SK-N-SH treated with all-trans-retinoic acid at 6 μM for 48 hours (cell line): Measurements from ENCODE around the gene CIBAR2.

Experiments
- ATAC-seq: fragments of 200-7000 bp; cut with Tn5 transposase; 3 replicates; pipeline ENCODE4 v1.9.1; 2020; ENCODE audit warnings: mild to moderate bottlenecking, moderate library complexity
- ARNTL ChIP-seq: fragments of 450-650 bp; formaldehyde crosslinking; IDR thresholded peaks from 2 replicates; pipeline ENCODE4 v1.5.0; 2020; ENCODE audit warnings: low read depth, mild to moderate bottlenecking, moderate library complexity, borderline replicate concordance
- BACH2 ChIP-seq: fragments of 250-450 bp; sonication (Bioruptor Pico); IDR thresholded peaks from 2 replicates; pipeline ENCODE4 v1.9.0; 2021; ENCODE audit warnings: mild to moderate bottlenecking, borderline replicate concordance
- CREB5 ChIP-seq: fragments of 250-450 bp; sonication (Bioruptor Pico); IDR thresholded peaks from 2 replicates; pipeline ENCODE4 v1.5.1; 2020; ENCODE audit warnings: low read depth, mild to moderate bottlenecking, moderate library complexity
- CSDC2 ChIP-seq: fragments of 250-450 bp; sonication (Bioruptor Pico); IDR thresholded peaks from 2 replicates; pipeline ENCODE4 v1.5.0; 2020; ENCODE audit warnings: mild to moderate bottlenecking, moderate library complexity
- ESRRG ChIP-seq: fragments of 250-450 bp; sonication (Bioruptor Pico); IDR thresholded peaks from 2 replicates; pipeline ENCODE4 v1.6.1; 2021; ENCODE audit warnings: mild to moderate bottlenecking
- GLIS3 ChIP-seq: fragments of 250-450 bp; sonication (Bioruptor Pico); IDR thresholded peaks from 2 replicates; pipeline ENCODE4 v1.5.0; 2020; ENCODE audit warnings: mild to moderate bottlenecking, moderate library complexity
- ISL1 ChIP-seq: fragments of 250-450 bp; sonication (Bioruptor Pico); IDR thresholded peaks from 2 replicates; pipeline ENCODE4 v2.1.2; 2022; ENCODE audit warnings: mild to moderate bottlenecking, moderate library complexity
- OSR1 ChIP-seq: fragments of 250-450 bp; sonication (Bioruptor Pico); IDR thresholded peaks from 2 replicates; pipeline ENCODE4 v1.8.0; 2022; ENCODE audit warnings: moderate library complexity, mild to moderate bottlenecking, inconsistent platforms
- PPARA ChIP-seq: fragments of 250-450 bp; sonication (Bioruptor Pico); IDR thresholded peaks from 2 replicates; pipeline ENCODE4 v1.5.0; 2020; ENCODE audit warnings: mild to moderate bottlenecking, borderline replicate concordance
- RARB ChIP-seq: fragments of 250-450 bp; sonication (Bioruptor Pico); IDR thresholded peaks from 2 replicates; pipeline ENCODE4 v1.8.0; 2021; ENCODE audit warnings: mild to moderate bottlenecking, moderate library complexity
- SNAI2 ChIP-seq: fragments of 250-450 bp; sonication (Bioruptor Pico); IDR thresholded peaks from 2 replicates; pipeline ENCODE4 v1.5.0; 2020; ENCODE audit warnings: mild to moderate bottlenecking, moderate library complexity
- TCF4 ChIP-seq: fragments of 250-450 bp; sonication (Bioruptor Pico); IDR thresholded peaks from 2 replicates; pipeline ENCODE4 v1.8.0; 2021; ENCODE audit warnings: mild to moderate bottlenecking, moderate library complexity, borderline replicate concordance
- TOX ChIP-seq: fragments of 250-450 bp; sonication (Bioruptor Pico); IDR thresholded peaks from 2 replicates; pipeline ENCODE4 v1.8.0; 2021; ENCODE audit warnings: mild to moderate bottlenecking, moderate library complexity, borderline replicate concordance
- ZFP3 ChIP-seq: fragments of 250-450 bp; sonication (Bioruptor Pico); IDR thresholded peaks from 2 replicates; pipeline ENCODE4 v1.5.0; 2020; ENCODE audit warnings: mild to moderate bottlenecking, moderate library complexity
- ZFP30 ChIP-seq: fragments of 450-650 bp; formaldehyde crosslinking; IDR thresholded peaks from 2 replicates; pipeline ENCODE4 v1.5.0; 2022; ENCODE audit warnings: mild to moderate bottlenecking, moderate library complexity
- ZNF70 ChIP-seq: fragments of 450-650 bp; formaldehyde crosslinking; IDR thresholded peaks from 2 replicates; pipeline ENCODE4 v1.5.0; 2020; ENCODE audit warnings: mild to moderate bottlenecking, moderate library complexity
- ZNF8 ChIP-seq: fragments of 450-650 bp; formaldehyde crosslinking; IDR thresholded peaks from 2 replicates; pipeline ENCODE4 v1.5.0; 2020; ENCODE audit warnings: mild to moderate bottlenecking, moderate library complexity
- TF ChIP-seq, protein P1 (sequence below): fragments of 250-450 bp; sonication (Bioruptor Pico); IDR thresholded peaks from 2 replicates; pipeline ENCODE4 v1.5.0; 2020; ENCODE audit warnings: mild to moderate bottlenecking, moderate library complexity
- TF ChIP-seq, protein P2 (sequence below): fragments of 250-450 bp; sonication (Bioruptor Pico); IDR thresholded peaks from 2 replicates; pipeline ENCODE4 v1.8.0; 2021; ENCODE audit warnings: low read depth, mild to moderate bottlenecking, moderate library complexity, borderline replicate concordance
- TF ChIP-seq, protein P3 (sequence below): fragments of 250-450 bp; sonication (Bioruptor Pico); IDR thresholded peaks from 2 replicates; pipeline ENCODE4 v1.8.0; 2020; ENCODE audit warnings: mild to moderate bottlenecking, moderate library complexity, borderline replicate concordance

CIBAR2 gene

DNA sequence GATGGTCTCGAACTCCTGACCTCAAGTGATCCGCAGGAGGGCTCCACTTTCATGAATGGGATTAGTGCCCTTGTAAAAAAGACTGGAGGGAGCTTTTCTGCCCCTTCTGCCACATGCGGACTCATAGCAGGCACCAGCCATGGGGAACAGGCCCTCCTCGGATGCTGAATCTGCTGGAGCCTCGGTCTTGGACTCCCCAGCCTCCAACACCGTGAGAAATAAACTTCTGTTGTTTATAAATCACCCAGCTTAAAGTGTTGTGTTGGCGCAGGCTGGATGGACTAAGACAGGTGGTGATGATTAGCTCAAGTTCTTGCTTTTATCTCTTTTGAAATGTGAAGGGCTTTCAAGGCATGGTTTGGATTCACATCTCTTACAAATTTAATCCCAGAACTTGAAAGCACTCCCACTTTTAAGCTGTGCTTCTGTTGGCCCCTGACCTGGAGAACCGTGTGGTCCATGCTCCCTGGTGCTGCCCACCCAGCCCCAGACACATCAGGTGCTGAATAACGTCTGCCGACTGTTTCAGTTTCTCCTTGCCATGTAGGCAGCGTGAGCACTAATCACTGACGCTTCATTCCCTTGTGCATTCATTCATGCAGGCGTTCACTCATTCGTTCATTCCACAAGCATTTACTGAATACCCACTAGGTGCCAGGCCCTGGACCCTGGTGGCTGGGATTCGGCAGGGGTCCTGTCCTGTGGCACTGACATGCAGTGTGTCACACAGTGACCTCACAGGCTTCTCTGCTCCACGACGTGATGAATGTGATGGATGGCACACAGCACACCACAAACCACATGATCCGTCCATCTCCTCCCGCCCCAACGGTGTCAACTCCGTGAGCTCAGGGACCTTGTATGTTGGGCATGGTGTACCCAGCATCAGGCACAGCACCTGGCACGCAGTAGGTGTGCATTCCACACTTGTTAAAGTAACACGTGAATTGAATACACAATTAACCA is 8.9 kb downstream of the CIBAR2 start (continued):
- no peak for TF ChIP-seq GLIS3 (CRISPR knock-in tag)
- TF ChIP-seq ISL1, result no peak
- TF ChIP-seq ZFP3 (CRISPR knock-in tag), result no peak
- TF ChIP-seq ESRRG (CRISPR knock-in tag), result no peak
- no peak for TF ChIP-seq TCF4
- TF ChIP-seq, protein P1, sequence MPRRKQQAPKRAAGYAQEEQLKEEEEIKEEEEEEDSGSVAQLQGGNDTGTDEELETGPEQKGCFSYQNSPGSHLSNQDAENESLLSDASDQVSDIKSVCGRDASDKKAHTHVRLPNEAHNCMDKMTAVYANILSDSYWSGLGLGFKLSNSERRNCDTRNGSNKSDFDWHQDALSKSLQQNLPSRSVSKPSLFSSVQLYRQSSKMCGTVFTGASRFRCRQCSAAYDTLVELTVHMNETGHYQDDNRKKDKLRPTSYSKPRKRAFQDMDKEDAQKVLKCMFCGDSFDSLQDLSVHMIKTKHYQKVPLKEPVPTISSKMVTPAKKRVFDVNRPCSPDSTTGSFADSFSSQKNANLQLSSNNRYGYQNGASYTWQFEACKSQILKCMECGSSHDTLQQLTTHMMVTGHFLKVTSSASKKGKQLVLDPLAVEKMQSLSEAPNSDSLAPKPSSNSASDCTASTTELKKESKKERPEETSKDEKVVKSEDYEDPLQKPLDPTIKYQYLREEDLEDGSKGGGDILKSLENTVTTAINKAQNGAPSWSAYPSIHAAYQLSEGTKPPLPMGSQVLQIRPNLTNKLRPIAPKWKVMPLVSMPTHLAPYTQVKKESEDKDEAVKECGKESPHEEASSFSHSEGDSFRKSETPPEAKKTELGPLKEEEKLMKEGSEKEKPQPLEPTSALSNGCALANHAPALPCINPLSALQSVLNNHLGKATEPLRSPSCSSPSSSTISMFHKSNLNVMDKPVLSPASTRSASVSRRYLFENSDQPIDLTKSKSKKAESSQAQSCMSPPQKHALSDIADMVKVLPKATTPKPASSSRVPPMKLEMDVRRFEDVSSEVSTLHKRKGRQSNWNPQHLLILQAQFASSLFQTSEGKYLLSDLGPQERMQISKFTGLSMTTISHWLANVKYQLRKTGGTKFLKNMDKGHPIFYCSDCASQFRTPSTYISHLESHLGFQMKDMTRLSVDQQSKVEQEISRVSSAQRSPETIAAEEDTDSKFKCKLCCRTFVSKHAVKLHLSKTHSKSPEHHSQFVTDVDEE (CRISPR knock-in tag), result no peak
- TF ChIP-seq ZNF70 (CRISPR knock-in tag), result no peak
- TF ChIP-seq ARNTL, result no peak
- no peak for TF ChIP-seq ZFP30 (CRISPR knock-in tag)
- no peak for TF ChIP-seq BACH2 (CRISPR knock-in tag)

DNA sequence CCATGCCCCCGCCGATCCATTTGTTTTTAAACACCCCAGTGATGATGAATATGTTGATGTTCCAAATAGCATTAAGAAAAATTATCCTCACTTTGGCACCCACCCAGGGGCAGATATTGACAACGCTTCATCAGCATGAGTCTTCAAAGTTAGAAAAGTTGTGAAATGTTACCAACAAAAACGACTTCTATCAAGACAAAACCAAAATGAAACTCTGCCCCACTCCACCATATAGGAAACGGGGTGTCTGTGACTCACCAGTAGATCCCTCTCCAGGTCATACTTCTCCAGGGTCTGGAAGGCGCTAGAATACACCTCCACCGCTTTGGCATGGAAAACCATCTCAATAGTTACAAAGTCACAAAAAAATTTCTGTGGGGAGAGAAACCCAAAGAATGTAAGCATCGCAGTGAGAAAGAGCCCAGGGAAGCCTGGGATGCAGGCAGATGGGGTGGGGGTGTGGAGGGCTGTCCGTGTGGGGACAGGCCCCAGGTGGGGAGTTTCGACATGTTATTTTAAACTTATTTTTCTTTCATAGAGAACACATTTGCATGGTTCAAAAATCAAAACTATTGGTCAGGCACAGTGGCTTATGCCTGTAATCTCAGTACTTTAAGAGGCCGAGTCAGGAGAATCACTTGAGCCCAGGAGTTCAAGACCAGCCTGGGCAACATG is 10.2 kb downstream of the CIBAR2 start:
- TF ChIP-seq, protein P2, sequence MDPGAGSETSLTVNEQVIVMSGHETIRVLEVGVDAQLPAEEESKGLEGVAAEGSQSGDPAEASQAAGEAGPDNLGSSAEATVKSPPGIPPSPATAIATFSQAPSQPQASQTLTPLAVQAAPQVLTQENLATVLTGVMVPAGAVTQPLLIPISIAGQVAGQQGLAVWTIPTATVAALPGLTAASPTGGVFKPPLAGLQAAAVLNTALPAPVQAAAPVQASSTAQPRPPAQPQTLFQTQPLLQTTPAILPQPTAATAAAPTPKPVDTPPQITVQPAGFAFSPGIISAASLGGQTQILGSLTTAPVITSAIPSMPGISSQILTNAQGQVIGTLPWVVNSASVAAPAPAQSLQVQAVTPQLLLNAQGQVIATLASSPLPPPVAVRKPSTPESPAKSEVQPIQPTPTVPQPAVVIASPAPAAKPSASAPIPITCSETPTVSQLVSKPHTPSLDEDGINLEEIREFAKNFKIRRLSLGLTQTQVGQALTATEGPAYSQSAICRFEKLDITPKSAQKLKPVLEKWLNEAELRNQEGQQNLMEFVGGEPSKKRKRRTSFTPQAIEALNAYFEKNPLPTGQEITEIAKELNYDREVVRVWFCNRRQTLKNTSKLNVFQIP (CRISPR knock-in tag), result no peak
- TF ChIP-seq TOX (CRISPR knock-in tag), result no peak
- TF ChIP-seq BACH2 (CRISPR knock-in tag), result no peak
- TF ChIP-seq, protein P3, sequence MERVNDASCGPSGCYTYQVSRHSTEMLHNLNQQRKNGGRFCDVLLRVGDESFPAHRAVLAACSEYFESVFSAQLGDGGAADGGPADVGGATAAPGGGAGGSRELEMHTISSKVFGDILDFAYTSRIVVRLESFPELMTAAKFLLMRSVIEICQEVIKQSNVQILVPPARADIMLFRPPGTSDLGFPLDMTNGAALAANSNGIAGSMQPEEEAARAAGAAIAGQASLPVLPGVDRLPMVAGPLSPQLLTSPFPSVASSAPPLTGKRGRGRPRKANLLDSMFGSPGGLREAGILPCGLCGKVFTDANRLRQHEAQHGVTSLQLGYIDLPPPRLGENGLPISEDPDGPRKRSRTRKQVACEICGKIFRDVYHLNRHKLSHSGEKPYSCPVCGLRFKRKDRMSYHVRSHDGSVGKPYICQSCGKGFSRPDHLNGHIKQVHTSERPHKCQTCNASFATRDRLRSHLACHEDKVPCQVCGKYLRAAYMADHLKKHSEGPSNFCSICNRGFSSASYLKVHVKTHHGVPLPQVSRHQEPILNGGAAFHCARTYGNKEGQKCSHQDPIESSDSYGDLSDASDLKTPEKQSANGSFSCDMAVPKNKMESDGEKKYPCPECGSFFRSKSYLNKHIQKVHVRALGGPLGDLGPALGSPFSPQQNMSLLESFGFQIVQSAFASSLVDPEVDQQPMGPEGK, result no peak
- no peak for TF ChIP-seq ZFP3 (CRISPR knock-in tag)
- no peak for TF ChIP-seq PPARA (CRISPR knock-in tag)
- TF ChIP-seq CREB5 (CRISPR knock-in tag), result no peak
- ATAC-seq, result no peak

DNA sequence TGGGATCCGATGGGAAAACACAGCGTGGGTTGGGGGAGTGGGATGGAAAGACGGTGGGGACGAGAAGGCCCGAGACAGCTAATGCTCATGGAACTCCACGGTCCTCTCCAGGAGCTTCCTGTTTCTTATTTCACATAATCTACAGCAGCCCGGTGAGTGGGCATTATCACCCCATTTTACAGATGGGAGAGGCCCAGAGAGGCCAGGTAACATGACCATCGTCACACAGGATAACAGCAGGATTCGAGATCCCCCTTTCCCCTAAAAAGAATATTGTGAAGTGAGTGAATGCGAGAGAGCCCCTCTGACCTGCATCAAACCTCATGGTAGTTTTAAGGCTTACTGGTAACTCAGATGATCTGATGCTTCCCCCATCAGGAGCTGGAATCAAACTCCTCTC is 12.0 kb downstream of the CIBAR2 start:
- no peak for TF ChIP-seq TOX (CRISPR knock-in tag)
- ATAC-seq, result no peak

DNA sequence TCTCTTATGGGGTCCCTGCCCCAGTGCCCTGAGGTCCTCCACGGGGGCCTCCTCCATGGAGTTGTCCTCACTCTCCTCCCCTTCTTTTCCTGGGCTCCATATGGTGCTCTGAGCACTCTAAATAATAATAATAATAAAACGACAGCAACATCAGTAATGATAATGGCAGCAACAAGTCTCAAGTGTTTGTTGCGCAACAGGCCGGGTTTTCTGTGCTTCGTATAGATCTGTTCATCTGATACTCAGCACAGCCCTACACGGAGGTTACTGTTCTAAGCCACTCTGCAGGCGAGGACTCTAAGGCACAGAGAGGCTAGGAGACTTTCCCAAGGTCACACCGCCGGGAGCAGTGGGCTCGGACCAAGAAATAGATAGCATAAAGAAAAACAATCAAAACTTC is 13.7 kb downstream of the CIBAR2 start:
- ATAC-seq, result no peak
- TF ChIP-seq CREB5 (CRISPR knock-in tag), result no peak
- no peak for TF ChIP-seq SNAI2
- no peak for TF ChIP-seq CSDC2 (CRISPR knock-in tag)
- TF ChIP-seq OSR1 (CRISPR knock-in tag), result no peak
- no peak for TF ChIP-seq ZNF70 (CRISPR knock-in tag)
- TF ChIP-seq ZFP3 (CRISPR knock-in tag), result no peak
- TF ChIP-seq RARB (CRISPR knock-in tag), result no peak
- no peak for TF ChIP-seq ISL1
- TF ChIP-seq, protein P2 (CRISPR knock-in tag), result no peak
- TF ChIP-seq, protein P3, result no peak
- no peak for TF ChIP-seq ZNF8 (CRISPR knock-in tag)
- TF ChIP-seq TCF4, result no peak
- no peak for TF ChIP-seq BACH2 (CRISPR knock-in tag)
- TF ChIP-seq GLIS3 (CRISPR knock-in tag), result no peak
